Fibroblast of the aortic adventitia (primary cell): ENCODE data around the gene CPED1. TPM values are rescaled to one million over a fixed set of nuclear protein-coding genes. Genes with fewer than 3 reads are reported as not detected.
A peak's percentile ranks its signal among the peaks of the same experiment; 100 is the strongest.

ENCODE experiments used
- DNase-seq: peaks from one replicate; pipeline ENCODE4 v3.0.0-alpha.2; 2010; ENCODE audit warnings: low read depth
- H3K4me3 ChIP-seq: 2 replicates; pipeline ENCODE4 v1.5.1; 2011; ENCODE audit warnings: low read depth, mild to moderate bottlenecking, control low read depth, low read length, moderate library complexity
- CTCF ChIP-seq: IDR thresholded peaks from 2 replicates; pipeline ENCODE4 v1.5.1; 2011; ENCODE audit warnings: mild to moderate bottlenecking, low read length, control low read depth, inconsistent platforms; ENCODE audit not compliant: insufficient read depth
- total RNA-seq: library from RNA; depleted of rRNA; stranded (reverse); fragments of >200 nt; gene quantifications from 2 replicates; pipeline ENCODE4 v1.2.3, GENCODE V29; 2012; ENCODE audit warnings: low replicate concordance

The CPED1 gene
- total RNA-seq, 1 donor = 119 TPM

GRCh38 chr7:121156825-121157224, 168.3 kb downstream of the CPED1 start:
- no peak overlapping the region for H3K4me3 ChIP-seq
- no peak for TF ChIP-seq CTCF
- DNase-seq = no peak

- no peak for DNase-seq
- H3K4me3 ChIP-seq = no peak overlapping the region
- TF ChIP-seq CTCF = no peak
Observed at GRCh38 chr7:121157341-121157751, 168.8 kb downstream of the CPED1 start.

- no peak overlapping the region for H3K4me3 ChIP-seq
- DNase-seq = no peak
- no peak for TF ChIP-seq CTCF
Observed at GRCh38 chr7:121157885-121158590, 169.5 kb downstream of the CPED1 start.

GRCh38 chr7:121158665-121159064, 170.2 kb downstream of the CPED1 start:
- no peak for DNase-seq
- TF ChIP-seq CTCF = no peak
- H3K4me3 ChIP-seq = no peak overlapping the region

- no peak for TF ChIP-seq CTCF
- H3K4me3 ChIP-seq = no peak overlapping the region
- DNase-seq = no peak
Observed at GRCh38 chr7:121159553-121159952, 171.0 kb downstream of the CPED1 start.

GRCh38 chr7:121160150-121161008, 171.9 kb downstream of the CPED1 start:
- peak; percentile 4 for DNase-seq
- TF ChIP-seq CTCF = no peak
- H3K4me3 ChIP-seq = no peak overlapping the region
